GM18511 (cell line): Measurements from ENCODE around the gene NISCH.

Experiments
- ATAC-seq: cut with Tn5 transposase; IDR thresholded peaks from one replicate; pipeline ENCODE4 v1.9.1; 2021; ENCODE audit warnings: mild to moderate bottlenecking, moderate library complexity; ENCODE audit not compliant: unreplicated experiment

NISCH gene

DNA sequence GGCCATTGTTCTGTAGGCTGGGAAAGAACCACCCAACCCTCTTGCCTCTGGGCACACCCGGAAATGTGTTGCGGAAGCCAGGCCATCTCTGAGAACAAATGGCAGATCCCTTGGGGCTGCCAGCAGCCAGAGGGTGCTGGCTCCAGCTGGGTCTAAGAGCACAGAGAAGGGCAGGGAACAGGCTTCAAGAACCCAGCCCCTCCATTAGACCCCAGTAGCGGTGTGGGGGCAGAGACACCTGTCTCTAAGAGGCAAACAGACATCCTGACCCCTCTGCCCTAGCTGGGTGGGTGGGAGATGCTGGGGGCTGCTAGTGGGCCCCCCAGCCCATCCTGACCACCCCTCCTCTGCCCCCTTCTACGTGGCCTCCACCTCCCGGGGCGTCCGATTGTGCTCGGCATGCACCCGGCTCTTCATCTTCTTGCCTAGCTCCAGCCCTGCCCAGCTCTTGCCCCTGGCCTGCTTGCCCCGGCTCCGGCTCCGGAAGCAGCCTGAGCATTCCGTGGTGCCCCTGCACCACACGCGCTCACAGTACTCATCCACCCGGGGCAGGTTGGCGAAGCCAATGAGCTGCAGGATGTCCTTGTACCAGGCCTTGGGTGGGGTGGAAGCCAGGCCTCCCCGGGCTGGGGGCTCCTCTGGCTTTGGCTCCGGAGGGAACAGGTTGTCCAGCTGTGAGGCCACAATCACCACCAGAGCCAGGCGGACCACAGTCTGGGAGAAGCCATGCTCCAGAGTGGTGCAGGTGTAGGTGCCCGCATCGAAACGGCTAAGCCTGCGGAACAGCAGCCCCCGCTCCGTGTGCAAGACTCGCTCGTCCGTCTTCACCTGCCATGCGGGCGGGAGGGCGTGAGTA lies 19.9 kb upstream of the NISCH start:
- no peak for ATAC-seq

DNA sequence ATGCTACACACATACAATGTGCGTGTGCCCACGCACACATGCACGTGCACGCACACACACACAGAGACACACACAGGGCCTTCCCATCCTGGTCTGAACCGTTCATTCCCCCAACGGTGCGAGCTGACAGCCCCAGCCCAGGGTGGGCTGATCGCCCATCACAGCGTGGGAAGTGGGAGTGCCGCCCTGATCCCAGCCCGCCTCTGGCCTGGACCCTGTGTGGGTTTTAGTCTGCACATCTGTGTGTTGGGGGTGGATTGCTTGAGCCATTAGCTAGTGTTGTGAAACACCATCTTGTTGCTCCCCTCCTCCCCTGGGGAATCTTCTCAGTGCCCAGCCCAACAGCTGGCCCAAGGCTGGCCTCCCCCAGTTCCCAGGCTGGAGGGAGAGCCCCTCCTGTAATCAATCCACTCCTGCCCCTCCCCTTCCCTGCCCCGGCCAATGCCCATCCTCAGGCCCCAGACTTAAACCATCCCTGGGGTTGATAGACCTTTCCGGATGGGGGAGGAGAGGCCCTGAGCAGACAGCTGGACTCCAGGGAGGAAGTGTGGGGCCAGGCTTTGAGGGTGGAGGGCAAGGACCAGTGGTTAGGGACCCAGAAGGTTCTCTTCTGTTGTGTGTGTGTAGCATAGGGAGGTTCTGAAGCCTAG lies 18.8 kb upstream of the NISCH start:
- no peak for ATAC-seq

GRCh38 chr3:52437326-52438103 lies 17.9 kb upstream of the NISCH start:
- ATAC-seq = no peak

DNA sequence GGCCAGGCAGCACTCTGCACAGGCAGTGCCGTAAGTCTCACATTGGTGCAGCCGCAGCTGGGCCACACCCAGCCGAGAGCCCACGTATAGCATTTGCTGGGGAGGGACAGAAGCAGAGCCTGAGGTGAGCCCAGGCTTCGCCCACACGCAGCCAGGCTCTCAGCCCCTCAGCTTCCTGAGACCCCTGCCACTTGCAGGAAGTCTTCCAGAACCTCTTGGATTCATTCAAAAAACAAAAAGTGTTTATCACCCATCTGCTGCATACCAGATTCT lies 17.4 kb upstream of the NISCH start:
- ATAC-seq = no peak

DNA sequence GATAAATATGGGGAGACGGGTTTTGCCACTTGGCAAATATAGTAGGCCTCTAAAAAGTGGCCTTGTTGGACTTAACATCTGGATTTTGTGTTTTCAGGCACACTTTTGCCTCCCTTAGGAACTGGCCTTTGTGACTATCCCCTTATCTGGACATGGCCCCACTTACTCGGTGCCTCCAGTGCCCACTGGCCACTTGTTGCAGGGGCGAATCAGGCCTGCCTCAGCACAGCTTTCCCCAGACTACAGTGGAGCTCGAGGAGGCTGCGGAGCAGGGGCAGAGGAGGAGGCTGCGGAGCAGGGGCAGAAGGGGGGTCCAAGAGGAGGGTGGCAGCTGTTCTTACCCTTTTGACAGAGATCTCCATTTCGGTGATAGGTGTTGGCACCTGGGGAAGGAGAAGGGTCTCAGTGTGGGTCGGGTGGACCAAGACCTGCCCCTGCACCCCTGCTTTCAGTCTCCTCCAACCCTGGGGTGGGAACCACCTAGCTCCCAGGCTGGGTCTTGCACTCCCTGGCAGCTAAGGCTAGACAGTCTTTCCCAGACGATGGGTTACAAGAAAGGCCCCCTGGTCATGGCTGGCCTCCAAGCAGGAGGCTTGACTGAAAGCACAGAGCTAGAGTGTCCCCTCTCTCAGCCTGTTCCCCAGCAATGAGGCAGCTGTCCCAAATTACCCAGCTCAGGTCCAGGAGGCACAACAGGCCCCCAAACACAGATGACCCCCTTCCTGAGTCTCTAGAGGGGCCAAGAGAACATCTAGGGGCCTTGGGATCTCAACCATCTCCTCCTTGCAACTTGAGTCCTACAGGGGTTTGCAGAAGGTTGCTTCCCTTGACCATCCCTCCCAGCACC lies 16.6 kb upstream of the NISCH start:
- no peak for ATAC-seq

GRCh38 chr3:52439426-52440248 lies 15.8 kb upstream of the NISCH start:
- no peak for ATAC-seq

DNA sequence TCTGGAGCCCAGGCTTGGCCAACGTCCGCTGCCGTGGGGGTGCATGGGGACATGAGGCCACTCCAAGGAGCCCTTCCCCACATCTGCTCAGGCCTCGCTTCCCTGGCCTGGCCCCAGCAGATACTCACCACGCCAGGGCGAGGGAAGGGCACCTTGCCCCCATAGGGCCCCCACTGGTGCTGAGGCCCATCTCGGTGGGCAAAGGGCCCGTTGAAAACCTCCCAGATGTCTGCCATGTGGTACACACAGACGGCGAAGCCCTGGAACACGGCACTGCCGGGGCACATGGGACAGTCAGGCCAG lies 15.2 kb upstream of the NISCH start:
- ATAC-seq = no peak

GRCh38 chr3:52440671-52441070 lies 14.7 kb upstream of the NISCH start:
- ATAC-seq = no peak

- no peak for ATAC-seq
Measured at GRCh38 chr3:52441091-52441771, 14.2 kb upstream of the NISCH start.

DNA sequence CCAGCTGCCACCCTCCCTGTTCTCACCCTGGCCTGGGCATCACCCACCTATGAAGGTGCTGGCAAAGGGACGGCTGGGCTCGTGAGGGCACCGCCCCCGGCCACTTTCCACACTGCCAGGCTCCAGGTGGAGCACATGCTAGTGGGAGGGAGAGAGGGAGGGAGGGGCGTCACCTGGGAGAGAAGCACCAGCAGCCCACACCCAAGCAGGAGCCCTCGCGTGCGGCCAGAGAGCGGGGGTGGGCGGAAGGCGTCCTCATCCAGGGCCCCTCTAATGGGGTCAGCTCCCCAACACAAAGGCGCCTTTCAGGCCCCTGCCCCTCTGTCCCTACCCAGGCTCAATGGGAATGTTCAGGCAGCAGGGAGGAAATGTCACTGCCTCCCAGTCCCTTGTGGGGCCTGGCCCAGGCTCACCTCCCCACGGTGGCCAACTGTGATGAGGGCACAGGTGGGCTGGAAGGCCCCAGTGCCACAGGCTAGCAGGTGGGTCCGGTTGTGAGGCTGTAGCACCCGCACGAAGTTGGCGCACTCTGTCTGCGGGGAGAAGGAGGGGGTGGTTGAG lies 13.6 kb upstream of the NISCH start:
- ATAC-seq = no peak

DNA sequence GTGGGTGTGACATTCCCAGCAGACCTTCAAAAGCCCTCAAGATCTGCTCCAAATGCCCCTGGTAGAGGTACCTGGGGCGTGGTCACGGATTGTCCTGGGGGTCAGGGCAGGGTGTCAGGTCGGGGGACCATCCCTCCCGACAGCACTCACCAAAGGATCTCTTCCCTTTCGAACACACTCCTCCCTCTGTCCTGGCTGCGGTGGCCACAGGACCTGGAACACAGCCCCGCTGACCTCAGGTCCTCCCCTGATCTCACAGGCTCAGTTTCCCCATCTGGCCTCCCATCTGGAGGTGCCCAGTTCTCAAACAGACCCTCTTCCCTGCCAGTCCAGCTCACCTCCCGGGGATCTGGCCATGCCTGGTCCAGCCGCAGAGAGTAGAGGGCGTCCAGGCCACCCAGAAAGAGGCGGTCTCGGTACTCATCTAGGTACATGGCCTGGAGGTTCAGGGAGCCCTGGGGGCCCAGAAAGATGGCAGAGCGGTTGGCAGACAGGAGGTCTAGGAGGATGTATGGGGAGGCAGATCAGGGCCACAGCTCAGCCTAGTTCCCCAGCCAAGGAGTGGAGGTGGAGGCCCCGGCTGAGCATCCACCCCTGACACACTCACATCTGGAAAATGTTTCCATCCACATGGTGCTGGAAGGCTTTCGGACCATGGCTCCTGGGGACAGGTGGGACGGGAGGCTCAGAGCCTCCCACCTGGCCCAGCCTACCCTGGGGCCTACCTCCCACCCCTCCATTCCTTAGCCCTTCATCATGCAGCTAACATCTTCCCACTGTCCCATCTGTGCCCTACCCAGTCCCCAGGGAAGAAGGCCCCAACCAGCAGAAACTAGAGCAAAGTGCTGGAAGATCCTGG lies 12.8 kb upstream of the NISCH start:
- no peak for ATAC-seq

- ATAC-seq = no peak
Measured at GRCh38 chr3:52443268-52443610, 12.2 kb upstream of the NISCH start.

- ATAC-seq = no peak
Measured at GRCh38 chr3:52443791-52444687, 11.4 kb upstream of the NISCH start.

- peak; percentile 91 for ATAC-seq
Measured at GRCh38 chr3:52444860-52445793, 10.3 kb upstream of the NISCH start, which contains the start of gene SEMA3G. Gene SEMA3G (minus strand): TSS chr3:52445103. CDS start chr3:52445027, 76 bp downstream.

DNA sequence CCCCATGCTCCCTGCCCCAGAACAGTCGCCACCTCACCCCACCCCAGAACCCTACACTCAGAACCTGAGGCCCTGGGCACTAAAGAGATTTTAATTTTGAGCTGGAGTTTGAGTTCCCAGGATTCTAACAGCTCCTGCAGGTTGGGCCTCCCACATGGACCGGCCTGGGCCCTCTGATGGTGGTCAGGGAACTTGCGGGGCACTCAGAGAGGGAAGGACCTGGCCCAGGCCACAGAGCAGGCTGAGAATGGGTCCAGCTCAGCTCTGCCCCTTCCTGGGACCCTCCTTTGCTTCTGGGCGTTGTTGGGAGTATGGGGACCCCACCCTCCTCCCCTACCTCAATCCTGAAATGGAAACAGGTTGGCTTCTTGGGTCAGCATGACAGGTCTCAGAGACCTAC lies 9.4 kb upstream of the NISCH start:
- ATAC-seq = no peak
